Ovary (tissue), 9 donors: ENCODE data around the gene C10orf62. TPM values are rescaled to one million over a fixed set of nuclear protein-coding genes. Genes with fewer than 3 reads are reported as not detected.
"Not testable (repeated sequence)": the region's sequence is repeated elsewhere in the genome, so short reads cannot be mapped to it uniquely, and the experiment has no call there.

ENCODE experiments used
- DNase-seq, 5 donors: peaks; one replicate each; pipeline ENCODE4 v3.0.0-alpha.2; 2019 to 2020
- H3K27ac ChIP-seq, 2 donors: fragments of 200-600 bp; one replicate each; pipeline versions ENCODE4 v1.5.1 to v1.8.0; 2019 to 2022
- H3K27me3 ChIP-seq: fragments of 200-600 bp; one replicate; pipeline ENCODE4 v1.8.0; 2022
- H3K36me3 ChIP-seq: fragments of 200-600 bp; sonication (generic); one replicate; pipeline ENCODE4 v1.5.1; 2019
- H3K4me1 ChIP-seq: one replicate; pipeline ENCODE4 v1.8.1; 2013; ENCODE audit warnings: mild to moderate bottlenecking, moderate library complexity; ENCODE audit not compliant: insufficient read depth
- H3K4me3 ChIP-seq: fragments of 200-600 bp; sonication (generic); one replicate; pipeline ENCODE4 v1.5.1; 2017
- H3K9me3 ChIP-seq, 2 donors: fragments of 200-600 bp in 1 of 2; sonication (generic) in 1 of 2; one replicate each; pipeline versions ENCODE4 v1.5.1 to v1.8.1; 2013 to 2019; ENCODE audit warnings: mild to moderate bottlenecking in 1 of 2, moderate library complexity in 1 of 2
- EP300 ChIP-seq: sonication (generic); formaldehyde crosslinking; IDR thresholded peaks from one replicate; pipeline ENCODE4 v1.6.1; 2017; ENCODE audit warnings: antibody characterized with exemption
- POLR2A ChIP-seq: fragments of 450-650 bp; IDR thresholded peaks from one replicate; pipeline ENCODE4 v1.6.1; 2017; ENCODE audit warnings: antibody characterized with exemption, mild to moderate bottlenecking, moderate library complexity
- WGBS, 3 donors: extraction: QIAGEN DNeasy Blood & Tissue Kit in 1 of 3; methylation state at CpG; one replicate each; pipeline versions ENCODE4 v1.1.5 to v1.1.7; 2013 to 2017; 5-methylcytosine and 5-hydroxymethylcytosine counted together
- intact Hi-C, 4 donors: fragments of 100-400 bp; cut with DNase I; formaldehyde crosslinking; loops; one replicate each; pipeline versions ENCODE4 v1.11.0 to v1.15.1; 2022 to 2023
- polyA plus RNA-seq, 2 donors: library from polyadenylated mRNA; stranded (reverse); fragments of 200-250 nt in 1 of 2; fragments of 350-450 nt in 1 of 2; fragmentation: Illumina TruSeq in 1 of 2; extraction: RNeasy Lipid Tissue Mini Kit (QIAGEN cat#74804) in 1 of 2; gene quantifications; one replicate each; pipeline ENCODE4 v1.2.3, GENCODE V29; 2013 to 2014
- total RNA-seq, 7 donors: library from RNA; depleted of rRNA in 2 of 7; stranded (reverse); fragments of >200 nt in 2 of 7; fragmentation: NEBNext Ultra II Directional in 3 of 7; extraction: Animal tissue kit (Norgen Biotek cat#: 25700) in 3 of 7; gene quantifications; one replicate each; pipeline versions ENCODE4 v1.1.0 to v1.2.4, GENCODE V29; 2016 to 2023
- TF ChIP-seq, protein P1 (sequence below), 3 donors: fragments of 450-650 bp in 2 of 3; fragments of 200-600 bp in 1 of 3; IDR thresholded peaks; one replicate each; pipeline versions ENCODE4 v1.5.1 to v1.8.0; 2016 to 2022; ENCODE audit warnings: antibody characterized with exemption in 3 of 3, mild to moderate bottlenecking in 1 of 3
- donor health status: DM: no; HTN: no; CAD: no; lungs with moderate emphysema.
- donor health status: DM: no; HTN: no; CAD: no.
- donor health status: Bipolar disorder and iron deficiency.
- donor health status: DM: yes; HTN: yes; CAD: no.
- donor health status: DM: no; HTN: no; CAD: no.
- donor health status: DM: yes; HTN: yes; CAD: no.

Gene C10orf62
- total and polyA plus RNA-seq, 9 donors: 0.48 TPM; not detected in 8

GRCh38 chr10:97632949-97633884 is 43.7 kb downstream of the C10orf62 start, which contains the start of gene MORN4:
MORN4 (minus strand) TSS chr10:97633500; CDS start chr10:97619653, 13,847 bp downstream.
- Histone ChIP-seq H3K4me3 (peak within 1 kb of the TSS; percentile 67), H3K9me3 (no peaks in the 10 kb centered on the region), H3K36me3 (no peaks in the 10 kb centered on the region), H3K27ac (peak within 1 kb of the TSS in 1 of 2 donors; percentile 10), H3K27me3 (no peaks in the 10 kb centered on the region), H3K4me1 (peaks cover 2% of the 10 kb centered on the region)
- intact Hi-C loops: no loop called here
- peak; percentile 93 to 96 (median 94) for DNase-seq
- TF ChIP-seq, protein P1, sequence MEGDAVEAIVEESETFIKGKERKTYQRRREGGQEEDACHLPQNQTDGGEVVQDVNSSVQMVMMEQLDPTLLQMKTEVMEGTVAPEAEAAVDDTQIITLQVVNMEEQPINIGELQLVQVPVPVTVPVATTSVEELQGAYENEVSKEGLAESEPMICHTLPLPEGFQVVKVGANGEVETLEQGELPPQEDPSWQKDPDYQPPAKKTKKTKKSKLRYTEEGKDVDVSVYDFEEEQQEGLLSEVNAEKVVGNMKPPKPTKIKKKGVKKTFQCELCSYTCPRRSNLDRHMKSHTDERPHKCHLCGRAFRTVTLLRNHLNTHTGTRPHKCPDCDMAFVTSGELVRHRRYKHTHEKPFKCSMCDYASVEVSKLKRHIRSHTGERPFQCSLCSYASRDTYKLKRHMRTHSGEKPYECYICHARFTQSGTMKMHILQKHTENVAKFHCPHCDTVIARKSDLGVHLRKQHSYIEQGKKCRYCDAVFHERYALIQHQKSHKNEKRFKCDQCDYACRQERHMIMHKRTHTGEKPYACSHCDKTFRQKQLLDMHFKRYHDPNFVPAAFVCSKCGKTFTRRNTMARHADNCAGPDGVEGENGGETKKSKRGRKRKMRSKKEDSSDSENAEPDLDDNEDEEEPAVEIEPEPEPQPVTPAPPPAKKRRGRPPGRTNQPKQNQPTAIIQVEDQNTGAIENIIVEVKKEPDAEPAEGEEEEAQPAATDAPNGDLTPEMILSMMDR (IDR thresholded peaks at IDR 0.05): no peak
- TF ChIP-seq EP300: no peak
- no peak for TF ChIP-seq POLR2A
- WGBS, 3 donors: 2 to 4% (median 4%) methylated on average over 55 to 62 of the region's 62 CpGs

DNA sequence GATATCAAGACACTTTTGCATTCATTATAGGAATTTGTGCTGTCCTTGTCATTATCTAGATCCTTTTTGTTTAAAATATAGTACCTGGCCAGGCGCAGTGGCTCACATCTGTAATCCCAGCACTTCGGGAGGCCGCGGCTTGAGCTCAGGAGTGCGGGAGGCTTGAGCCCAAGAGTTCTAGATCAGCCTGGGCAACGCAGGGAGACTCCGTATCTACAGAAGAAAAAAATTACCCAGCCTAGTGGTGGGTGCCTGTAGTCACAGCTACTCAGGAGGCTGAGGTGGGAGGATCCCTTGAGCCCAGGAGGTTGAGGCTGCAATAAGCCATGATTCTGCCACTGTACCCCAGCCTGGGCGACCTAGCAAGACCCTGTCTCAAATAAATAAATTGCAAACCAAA is 44.4 kb downstream of the C10orf62 start:
- WGBS, 3 donors: 78 to 91% (median 85%) methylated on average over 8 of the region's 8 CpGs
- TF ChIP-seq, protein P1 (IDR thresholded peaks at IDR 0.05): peak in 1 of 3 donors; percentile 18
- TF ChIP-seq EP300: no peak
- TF ChIP-seq POLR2A: no peak
- intact Hi-C loops: no loop called here
- Histone ChIP-seq H3K27me3 (no peaks in the 10 kb centered on the region), H3K4me3 (peak overlapping the region; percentile 67), H3K36me3 (no peaks in the 10 kb centered on the region), H3K4me1 (peaks cover 2% of the 10 kb centered on the region), H3K9me3 (no peaks in the 10 kb centered on the region), H3K27ac (peak overlapping the region in 1 of 2 donors; percentile 10)
- DNase-seq: peak in 1 of 5 donors; percentile 30

DNA sequence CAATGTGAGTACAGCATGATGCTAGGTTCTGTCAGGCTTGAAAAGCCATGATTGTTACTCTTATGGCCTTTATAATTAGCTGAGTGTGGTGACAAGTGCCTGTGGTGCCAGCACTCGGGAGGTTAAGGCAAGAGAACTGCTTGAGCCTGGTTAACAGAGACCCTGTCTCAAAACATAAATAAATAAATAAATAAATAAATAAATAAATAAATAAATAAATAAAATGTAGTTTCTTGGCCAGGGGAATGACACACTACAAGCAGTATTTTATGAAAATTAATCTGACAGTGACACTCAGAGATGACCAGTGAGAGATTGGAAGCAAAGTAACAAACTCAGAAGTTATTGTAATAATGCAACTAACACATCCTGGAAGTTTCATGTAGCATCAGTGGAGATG is 46.1 kb downstream of the C10orf62 start:
- no peaks in the 10 kb centered on the region for H3K9me3 ChIP-seq
- no peak overlapping the region for H3K4me3 ChIP-seq
- no peak for DNase-seq
- intact Hi-C loops: no loop called here
- H3K4me1 ChIP-seq: peaks cover 2% of the 10 kb centered on the region
- H3K27me3 ChIP-seq: no peaks in the 10 kb centered on the region
- no peak overlapping the region for H3K27ac ChIP-seq
- WGBS, 3 donors: 90 to 93% (median 91%) methylated on average over 1 of the region's 1 CpG
- TF ChIP-seq, protein P1 (IDR thresholded peaks at IDR 0.05): no peak
- TF ChIP-seq POLR2A (no peak), EP300 (no peak)
- H3K36me3 ChIP-seq: no peaks in the 10 kb centered on the region

GRCh38 chr10:97639090-97639489 is 49.6 kb downstream of the C10orf62 start:
- H3K4me1 ChIP-seq, intact Hi-C loops, DNase-seq, H3K9me3 ChIP-seq, H3K36me3 ChIP-seq, H3K27me3 ChIP-seq, H3K4me3 ChIP-seq, H3K27ac ChIP-seq: not testable (repeated sequence)
- 81 to 89% (median 83%) methylated on average over 3 of the region's 3 CpGs for WGBS, 3 donors
